ENCODE measurements around the gene BANP. TPM values are rescaled to one million over a fixed set of nuclear protein-coding genes. Genes with fewer than 3 reads are reported as not detected.

BANP gene
- total and polyA plus RNA-seq, 2 of the 8 experiments (the other 6 are each of a cell fraction or from before 2014, with no cell fraction given) = 25.8 to 39.8 TPM

DNA sequence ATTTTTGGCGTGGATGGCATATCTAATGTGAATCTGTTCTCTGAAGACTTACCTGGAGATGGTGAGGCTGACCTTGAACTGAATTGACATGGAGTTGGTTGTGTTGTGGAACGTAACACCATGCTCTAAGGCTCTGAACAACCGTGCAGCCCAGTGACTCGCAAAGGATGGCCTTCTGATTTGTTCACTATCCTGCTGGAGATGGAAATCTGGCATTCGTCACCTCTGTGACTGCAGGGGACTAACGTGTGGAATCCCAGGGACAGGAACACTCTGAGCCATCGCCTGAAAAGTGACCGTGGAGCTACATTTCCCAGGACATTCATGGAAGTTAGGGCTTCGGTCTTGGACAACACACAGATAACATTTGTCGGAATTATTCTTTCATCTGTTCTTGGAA, 61.1 kb downstream of the BANP start:
- 0 out of 2 replicates have a peak, but pooled peaks cover 7% of the 10 kb centered on the region for H3K79me1 ChIP-seq (ENCODE audit: low read depth, low read length)
- no peak for DNase-seq (ENCODE audit: low read depth in 1 of 2, low spot score in 2 of 2)
- POLR2A ChIA-PET (ENCODE audit: partially characterized antibody) = no interaction called here

More for the DNA sequence above, 61.1 kb downstream of the BANP start:
- Histone ChIP-seq H2BK5ac (ENCODE audit: low read depth, low read length) (no peak overlapping the region), H2BK15ac (ENCODE audit: low read length) (no peak overlapping the region), H2AFZ (ENCODE audit: low read length) (no peak overlapping the region), H3K56ac (replicated peaks; ENCODE audit: insufficient read length, low read depth, low read length) (no peak overlapping the region), H3K79me2 (ENCODE audit: control insufficient read depth in 1 of 2, insufficient read depth in 2 of 2, low read length in 2 of 2) (no peaks in the 10 kb centered on the region; a peak in 1 of 4 replicates), H4K5ac (ENCODE audit: insufficient read length, low read depth, low read length) (no peak overlapping the region), H4K8ac (ENCODE audit: extremely low read depth, insufficient read depth, low read length) (no peak overlapping the region), H3K14ac (ENCODE audit: insufficient read length) (no peak overlapping the region), H3K4me3 (ENCODE audit: extremely low read depth in 1 of 4, insufficient read depth in 2 of 4, low read depth in 3 of 4, low read length in 4 of 4) (no peak overlapping the region), H2BK20ac (ENCODE audit: low read length) (no peak overlapping the region), H3K4me1 (replicated peaks in 1 of 4; ENCODE audit: control insufficient read depth in 3 of 4, insufficient read depth in 4 of 4, low read length in 3 of 4) (peaks cover 0 to 10% (median 4%) of the 10 kb centered on the region in 4 experiments; a peak in 5 of 7 replicates), H3K23me2 (ENCODE audit: low read depth, low read length) (no peaks in the 10 kb centered on the region), H3K9ac (replicated peaks in 1 of 4; ENCODE audit: extremely low read depth in 1 of 4, low read depth in 3 of 4, low read length in 3 of 4) (no peak overlapping the region), H3K27ac (ENCODE audit: low read depth, low read length) (no peak overlapping the region), H4K91ac (replicated peaks; ENCODE audit: insufficient read length, low read length) (no peak overlapping the region), H4K20me1 (replicated peaks in 1 of 2; ENCODE audit: control insufficient read depth in 1 of 2, insufficient read depth in 2 of 2, low read length in 2 of 2) (no peaks in the 10 kb centered on the region), H3K4me2 (ENCODE audit: insufficient read depth in 1 of 2, low read depth in 2 of 2, low read length in 2 of 2) (no peak overlapping the region), H3K18ac (ENCODE audit: extremely low read depth, low read length) (no peak overlapping the region), H2BK12ac (ENCODE audit: low read depth, low read length) (0 out of 2 replicates have a peak overlapping the region, but pooled peaks have one; percentile 11), H2AK5ac (ENCODE audit: low read depth, low read length) (0 out of 2 replicates have a peak overlapping the region, but pooled peaks have one; percentile 26), H3K27me3 (replicated peaks in 1 of 4; ENCODE audit: control insufficient read depth in 3 of 4, extremely low read depth in 1 of 4, insufficient read depth in 3 of 4, low read length in 3 of 4) (no peaks in the 10 kb centered on the region), H3K36me3 (ENCODE audit: control insufficient read depth in 2 of 4, insufficient read depth in 4 of 4, low read length in 3 of 4) (peaks cover 0 to 16% (median 4%) of the 10 kb centered on the region in 4 experiments; a peak in 5 of 8 replicates), H3K4ac (replicated peaks; ENCODE audit: insufficient read length, low read depth, low read length) (no peak overlapping the region), H3K23ac (ENCODE audit: insufficient read length) (no peak overlapping the region), H3K9me3 (ENCODE audit: insufficient read depth in 2 of 2, low read depth in 1 of 2, low read length in 1 of 2) (peaks cover 0 to 8% of the 10 kb centered on the region in 2 experiments; a peak in 2 of 4 replicates), H2BK120ac (replicated peaks; ENCODE audit: low read depth, low read length) (no peak overlapping the region)
- FAIRE-seq = no peak
- CTCF ChIA-PET (ENCODE audit: partially characterized antibody) = interaction anchor here (0.5 kb wide), 1 partner anchor 53 kb away, joined by 3 read pairs; no protein-coding TSS in a partner anchor
- 93% methylated on average over 10 of the region's 10 CpGs; no CpG with 5 or more reads in 1 of the 2 experiments for WGBS, 2 experiments (ENCODE audit: extremely low coverage in 1 of 2, insufficient coverage in 1 of 2, insufficient read length in 1 of 2, insufficient replicate concordance in 2 of 2, low coverage in 1 of 2, low lambda C conversion rate in 2 of 2, missing lambda C conversion rate in 1 of 2)
- no peak for TF ChIP-seq SIRT6 (IDR thresholded peaks at IDR 0.05; ENCODE audit: low read length)
- TF ChIP-seq, protein P1, sequence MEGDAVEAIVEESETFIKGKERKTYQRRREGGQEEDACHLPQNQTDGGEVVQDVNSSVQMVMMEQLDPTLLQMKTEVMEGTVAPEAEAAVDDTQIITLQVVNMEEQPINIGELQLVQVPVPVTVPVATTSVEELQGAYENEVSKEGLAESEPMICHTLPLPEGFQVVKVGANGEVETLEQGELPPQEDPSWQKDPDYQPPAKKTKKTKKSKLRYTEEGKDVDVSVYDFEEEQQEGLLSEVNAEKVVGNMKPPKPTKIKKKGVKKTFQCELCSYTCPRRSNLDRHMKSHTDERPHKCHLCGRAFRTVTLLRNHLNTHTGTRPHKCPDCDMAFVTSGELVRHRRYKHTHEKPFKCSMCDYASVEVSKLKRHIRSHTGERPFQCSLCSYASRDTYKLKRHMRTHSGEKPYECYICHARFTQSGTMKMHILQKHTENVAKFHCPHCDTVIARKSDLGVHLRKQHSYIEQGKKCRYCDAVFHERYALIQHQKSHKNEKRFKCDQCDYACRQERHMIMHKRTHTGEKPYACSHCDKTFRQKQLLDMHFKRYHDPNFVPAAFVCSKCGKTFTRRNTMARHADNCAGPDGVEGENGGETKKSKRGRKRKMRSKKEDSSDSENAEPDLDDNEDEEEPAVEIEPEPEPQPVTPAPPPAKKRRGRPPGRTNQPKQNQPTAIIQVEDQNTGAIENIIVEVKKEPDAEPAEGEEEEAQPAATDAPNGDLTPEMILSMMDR (IDR thresholded peaks at IDR 0.05; ENCODE audit: control extremely low read depth in 1 of 3, insufficient read depth in 1 of 3, low read depth in 1 of 3, low read length in 3 of 3) = no peak
- TF ChIP-seq BACH1 (IDR thresholded peaks at IDR 0.05; ENCODE audit: low read length) = no peak
